H9 (cell line): ENCODE data around the gene C19orf25. TPM values are rescaled to one million over a fixed set of nuclear protein-coding genes. Genes with fewer than 3 reads are reported as not detected.

ENCODE experiments used
- DNase-seq: peaks from one replicate; pipeline ENCODE4 v3.0.0-alpha.2; 2017
- H2AFZ ChIP-seq: one replicate; pipeline ENCODE4 v1.6.1; 2013; ENCODE audit warnings: mild to moderate bottlenecking, low read length, control low read depth, moderate library complexity
- H2AK5ac ChIP-seq: 2 replicates; pipeline ENCODE4 v1.6.1; 2013; ENCODE audit warnings: low read length, control low read depth, mixed read lengths; ENCODE audit not compliant: insufficient read length
- H2BK120ac ChIP-seq: one replicate; pipeline ENCODE4 v1.6.1; 2013; ENCODE audit warnings: low read depth, mild to moderate bottlenecking, low read length, control low read depth, inconsistent platforms; ENCODE audit not compliant: poor library complexity, severe bottlenecking
- H2BK12ac ChIP-seq: 2 replicates; pipeline ENCODE4 v1.6.1; 2013; ENCODE audit warnings: low read length, control low read depth, mixed read lengths, low read depth; ENCODE audit not compliant: insufficient read length
- H2BK15ac ChIP-seq: 2 replicates; pipeline ENCODE4 v1.6.1; 2013; ENCODE audit warnings: low read depth, low read length, control low read depth
- H2BK20ac ChIP-seq: one replicate; pipeline ENCODE4 v1.6.1; 2013; ENCODE audit warnings: low read depth, mild to moderate bottlenecking, low read length, control low read depth, inconsistent platforms; ENCODE audit not compliant: poor library complexity, severe bottlenecking
- H2BK5ac ChIP-seq: 2 replicates; pipeline ENCODE4 v1.6.1; 2013; ENCODE audit warnings: low read length, control low read depth, mixed read lengths; ENCODE audit not compliant: insufficient read length
- H3K14ac ChIP-seq: 2 replicates; pipeline ENCODE4 v1.6.1; 2013; ENCODE audit warnings: low read length, control low read depth; ENCODE audit not compliant: insufficient read depth
- H3K18ac ChIP-seq: 2 replicates; pipeline ENCODE4 v1.6.1; 2013; ENCODE audit warnings: low read depth, mild to moderate bottlenecking, mixed read lengths, low read length, control low read depth; ENCODE audit not compliant: insufficient read length
- H3K23ac ChIP-seq: 2 replicates; pipeline ENCODE4 v1.6.1; 2013; ENCODE audit warnings: low read length, control low read depth, mixed read lengths, low read depth; ENCODE audit not compliant: insufficient read length
- H3K23me2 ChIP-seq: 2 replicates; pipeline ENCODE4 v1.6.1; 2013; ENCODE audit warnings: low read depth, mild to moderate bottlenecking, mixed read lengths, low read length, control low read depth; ENCODE audit not compliant: insufficient read length, poor library complexity, severe bottlenecking
- H3K27ac ChIP-seq: 2 replicates; pipeline ENCODE4 v1.5.1; 2013; ENCODE audit warnings: low read length, control low read depth, mixed read lengths, low read depth; ENCODE audit not compliant: insufficient read length
- H3K27me3 ChIP-seq: 2 replicates; pipeline ENCODE4 v1.6.1; 2013; ENCODE audit warnings: low read length, control low read depth, inconsistent platforms; ENCODE audit not compliant: insufficient read depth
- H3K4ac ChIP-seq: 2 replicates; pipeline ENCODE4 v1.6.1; 2013; ENCODE audit warnings: low read depth, mild to moderate bottlenecking, control low read depth, inconsistent platforms, low read length, moderate library complexity
- H3K4me1 ChIP-seq: 2 replicates; pipeline ENCODE4 v1.6.1; 2013; ENCODE audit warnings: low read length, control low read depth, inconsistent platforms; ENCODE audit not compliant: insufficient read depth
- H3K4me2 ChIP-seq: 2 replicates; pipeline ENCODE4 v1.6.1; 2013; ENCODE audit warnings: low read length, control low read depth, mixed read lengths; ENCODE audit not compliant: insufficient read length, insufficient read depth
- H3K56ac ChIP-seq: 2 replicates; pipeline ENCODE4 v1.6.1; 2013; ENCODE audit warnings: low read depth, mild to moderate bottlenecking, mixed read lengths, low read length, control low read depth; ENCODE audit not compliant: insufficient read length
- H3K79me1 ChIP-seq: 2 replicates; pipeline ENCODE4 v1.6.1; 2013; ENCODE audit warnings: low read depth, mild to moderate bottlenecking, moderate library complexity, low read length, control low read depth, inconsistent platforms; ENCODE audit not compliant: insufficient read depth, poor library complexity, severe bottlenecking
- H3K79me2 ChIP-seq: 2 replicates; pipeline ENCODE4 v1.6.1; 2013; ENCODE audit warnings: low read length, control low read depth, inconsistent platforms; ENCODE audit not compliant: insufficient read depth
- H3K9ac ChIP-seq: 2 replicates; pipeline ENCODE4 v1.6.1; 2013; ENCODE audit warnings: low read length, control low read depth, mixed read lengths; ENCODE audit not compliant: insufficient read length; ENCODE audit errors: extremely low read depth
- H3K9me3 ChIP-seq: one replicate; pipeline ENCODE4 v1.6.1; 2013; ENCODE audit warnings: low read depth, low read length, inconsistent platforms; ENCODE audit not compliant: control insufficient read depth
- H3T11ph ChIP-seq: one replicate; pipeline ENCODE4 v1.6.1; 2013; ENCODE audit warnings: mild to moderate bottlenecking, low read length, control low read depth, inconsistent platforms
- H4K20me1 ChIP-seq: one replicate; pipeline ENCODE4 v1.6.1; 2013; ENCODE audit not compliant: control insufficient read depth, insufficient read length, insufficient read depth
- H4K5ac ChIP-seq: 2 replicates; pipeline ENCODE4 v1.6.1; 2013; ENCODE audit warnings: low read depth, mild to moderate bottlenecking, mixed read lengths, low read length, control low read depth; ENCODE audit not compliant: insufficient read length
- H4K8ac ChIP-seq: replicated peaks from 2 replicates; pipeline ENCODE4 v1.6.1; 2013; ENCODE audit warnings: low read length, control low read depth, mixed read lengths, low read depth; ENCODE audit not compliant: insufficient read length
- H4K91ac ChIP-seq: 2 replicates; pipeline ENCODE4 v1.6.1; 2013; ENCODE audit warnings: low read depth, mild to moderate bottlenecking, moderate library complexity, mixed read lengths, low read length, control low read depth; ENCODE audit not compliant: insufficient read length
- H3K27ac Mint-ChIP-seq, 3 experiments: 2 replicates in 2 of 3; 3 replicates in 1 of 3; pipeline ENCODE4 v1.8.0; 2020 to 2021; ENCODE audit warnings: mixed read lengths in 3 of 3, mild to moderate bottlenecking in 1 of 3, moderate library complexity in 1 of 3
- H3K27me3 Mint-ChIP-seq: 2 replicates; pipeline ENCODE4 v1.8.0; 2021; ENCODE audit warnings: low read depth, mild to moderate bottlenecking, moderate library complexity, mixed read lengths
- H3K36me3 Mint-ChIP-seq, 3 experiments: 2 replicates in 2 of 3; 3 replicates in 1 of 3; pipeline ENCODE4 v1.8.0; 2020 to 2021; ENCODE audit warnings: low read depth in 3 of 3, mixed read lengths in 3 of 3; ENCODE audit not compliant: insufficient read depth in 1 of 3
- H3K4me1 Mint-ChIP-seq, 2 experiments: 2 replicates each; pipeline ENCODE4 v1.8.0; 2020; ENCODE audit warnings: mixed read lengths in 2 of 2
- H3K4me3 Mint-ChIP-seq, 2 experiments: 2 replicates in 1 of 2; 3 replicates in 1 of 2; pipeline ENCODE4 v1.8.0; 2020 to 2021; ENCODE audit warnings: mild to moderate bottlenecking in 2 of 2, mixed read lengths in 2 of 2, moderate library complexity in 1 of 2
- H3K9me3 Mint-ChIP-seq, 2 experiments: 2 replicates in 1 of 2; 3 replicates in 1 of 2; pipeline ENCODE4 v1.8.0; 2020; ENCODE audit warnings: mild to moderate bottlenecking in 2 of 2, mixed read lengths in 2 of 2, moderate library complexity in 1 of 2
- CTCF ChIP-seq: fragments of 200-600 bp; sonication (generic); conservative IDR thresholded peaks from 3 replicates; pipeline ENCODE4 v1.8.0; 2021; ENCODE audit warnings: antibody characterized with exemption, mild to moderate bottlenecking
- WGBS: extraction: QIAGEN DNeasy Blood & Tissue Kit; methylation state at CpG from one replicate; pipeline ENCODE4 v1.1.7; 2013; ENCODE audit warnings: missing lambda C conversion rate, low lambda C conversion rate, mixed read lengths; ENCODE audit not compliant: insufficient read length; ENCODE audit errors: extremely low coverage; 5-methylcytosine and 5-hydroxymethylcytosine counted together
- total RNA-seq: library from RNA; stranded (reverse); gene quantifications from 2 replicates; pipeline ENCODE4 v1.2.1, GENCODE V29; 2021

The C19orf25 gene
- total RNA-seq, 1 experiment from 2014 or later, result 36.8 TPM

GRCh38 chr19:1466018-1466460 lies 13.0 kb downstream of the C19orf25 start:
- WGBS, result no CpG with 5 or more reads among the region's 41 CpGs
- Histone ChIP-seq H3K27me3 (peaks cover 54% of the 10 kb centered on the region), H2BK12ac (no peak overlapping the region), H3K4ac (no peak overlapping the region), H3K4me2 (peak overlapping the region; percentile 37), H3K79me1 (no peaks in the 10 kb centered on the region), H4K91ac (no peak overlapping the region), H2BK20ac (no peak overlapping the region), H2BK15ac (no peak overlapping the region), H2BK120ac (no peak overlapping the region), H2AFZ (no peak overlapping the region), H2BK5ac (no peak overlapping the region), H4K5ac (no peak overlapping the region), H3K14ac (no peak overlapping the region), H3K56ac (no peak overlapping the region), H2AK5ac (no peak overlapping the region), H3K18ac (no peak overlapping the region), H3K79me2 (no peaks in the 10 kb centered on the region), H3K27ac (no peak overlapping the region), H3K4me1 (no peaks in the 10 kb centered on the region), H3K23ac (no peak overlapping the region), H3T11ph (no peak overlapping the region), H4K20me1 (no peaks in the 10 kb centered on the region), H3K9ac (no peak overlapping the region), H4K8ac (no peak overlapping the region), H3K9me3 (no peaks in the 10 kb centered on the region), H3K23me2 (peaks cover 9% of the 10 kb centered on the region)
- Mint-ChIP-seq H3K27ac (no peak overlapping the region), H3K4me1 (peaks cover 2 to 4% of the 10 kb centered on the region in 2 experiments; a peak in 2 of 4 replicates), H3K36me3 (no peaks in the 10 kb centered on the region), H3K4me3 (no peak overlapping the region), H3K9me3 (no peaks in the 10 kb centered on the region), H3K27me3 (peaks cover 74% of the 10 kb centered on the region)
- no peak for DNase-seq
- TF ChIP-seq CTCF, result peak; percentile 16; the same call in 1 of the 3 replicates
